ENCODE results near the gene MS4A4E. TPM values are rescaled to one million over a fixed set of nuclear protein-coding genes. Genes with fewer than 3 reads are reported as not detected.
"Not testable (repeated sequence)": the region's sequence is repeated elsewhere in the genome, so short reads cannot be mapped to it uniquely, and the experiment has no call there.

Gene MS4A4E
- total RNA-seq, 4 donors from 2014 or later = 0.60 to 5.1 (median 0.98) TPM; not detected in 1

DNA sequence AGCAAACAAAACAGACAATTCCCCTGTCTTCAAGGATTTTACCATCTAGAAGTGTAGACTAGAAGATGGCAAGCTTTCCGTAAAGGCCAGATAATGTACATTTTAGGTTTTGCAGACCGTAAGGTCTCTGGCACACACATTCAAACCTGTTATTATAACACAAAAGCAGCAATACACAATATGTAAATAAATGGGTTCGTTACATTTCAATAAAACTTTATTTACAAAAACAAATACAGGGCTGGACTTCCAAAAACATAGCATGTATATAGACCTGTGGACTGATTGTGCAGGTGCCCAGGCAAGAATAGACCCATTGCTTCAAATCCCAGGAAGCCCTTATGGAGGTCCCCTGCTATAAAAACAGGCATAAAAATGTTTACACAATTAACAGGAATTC is 33.0 kb downstream of the MS4A4E start:
- TF ChIP-seq CTCF (IDR thresholded peaks at IDR 0.05) (no peak), POLR2AphosphoS5 (IDR thresholded peaks at IDR 0.05) (no peak), EP300 (IDR thresholded peaks at IDR 0.05) (no peak), POLR2A (IDR thresholded peaks at IDR 0.05) (no peak)
- Histone ChIP-seq H3K27me3 (no peaks in the 10 kb centered on the region), H3K9me3 (no peaks in the 10 kb centered on the region), H3K36me3 (no peaks in the 10 kb centered on the region), H3K27ac (no peak overlapping the region), H3K4me1 (no peaks in the 10 kb centered on the region), H3K4me3 (no peak overlapping the region)
- WGBS = 94% methylated on average over 3 of the region's 3 CpGs
- no peak for DNase-seq (ENCODE audit: low spot score in 2 of 2)

- Histone ChIP-seq H3K27ac (no peak overlapping the region), H3K36me3 (no peaks in the 10 kb centered on the region), H3K27me3 (no peaks in the 10 kb centered on the region), H3K9me3 (no peaks in the 10 kb centered on the region), H3K4me3 (no peak overlapping the region), H3K4me1 (no peaks in the 10 kb centered on the region)
- no peak for DNase-seq (ENCODE audit: low spot score in 2 of 2)
- TF ChIP-seq POLR2AphosphoS5 (IDR thresholded peaks at IDR 0.05) (no peak), POLR2A (IDR thresholded peaks at IDR 0.05) (no peak), CTCF (IDR thresholded peaks at IDR 0.05) (no peak), EP300 (IDR thresholded peaks at IDR 0.05) (no peak)
- 33% methylated on average over 1 of the region's 1 CpG for WGBS
Observed at GRCh38 chr11:60208951-60209350, 34.0 kb downstream of the MS4A4E start.

DNA sequence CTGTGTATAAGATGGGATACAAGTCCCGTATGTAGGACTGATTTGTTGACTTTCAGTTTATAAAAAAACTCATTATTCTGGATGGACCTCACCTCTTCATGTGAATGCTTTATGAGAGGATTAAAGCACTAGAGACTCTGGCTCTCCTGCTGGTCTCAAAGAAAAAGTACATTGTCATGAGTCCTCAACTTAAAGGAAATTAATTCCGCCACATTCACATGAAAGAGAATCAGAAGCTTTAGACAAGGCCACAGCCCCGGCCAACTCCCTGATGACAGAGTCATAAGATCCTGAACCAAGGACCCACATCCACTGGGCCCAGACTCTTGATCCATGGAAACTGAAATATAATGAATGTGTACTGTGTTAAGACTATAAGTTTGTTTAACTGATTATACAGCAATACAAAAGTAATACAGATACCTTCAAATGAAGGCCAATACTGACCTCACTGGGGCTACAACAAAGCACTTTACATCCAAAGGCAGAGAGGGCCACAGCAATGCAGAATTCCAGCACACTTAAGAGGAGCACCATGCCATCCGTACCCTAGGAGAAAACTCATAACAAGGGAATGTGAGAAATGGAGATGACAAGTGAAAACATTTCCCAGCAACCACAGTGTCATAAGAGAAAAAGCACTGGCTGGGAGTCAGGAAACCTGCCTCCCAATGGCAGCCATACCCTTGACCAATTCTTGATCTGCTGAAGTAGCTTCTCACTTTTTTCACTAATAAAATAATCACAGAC is 34.6 kb downstream of the MS4A4E start:
- no peaks in the 10 kb centered on the region for H3K4me1 ChIP-seq
- TF ChIP-seq CTCF (IDR thresholded peaks at IDR 0.05) (no peak), POLR2AphosphoS5 (IDR thresholded peaks at IDR 0.05) (no peak), EP300 (IDR thresholded peaks at IDR 0.05) (no peak), POLR2A (IDR thresholded peaks at IDR 0.05) (no peak)
- no peaks in the 10 kb centered on the region for H3K9me3 ChIP-seq
- no peak for DNase-seq (ENCODE audit: low spot score in 2 of 2)
- no peak overlapping the region for H3K27ac ChIP-seq
- no peaks in the 10 kb centered on the region for H3K36me3 ChIP-seq
- no peaks in the 10 kb centered on the region for H3K27me3 ChIP-seq
- no peak overlapping the region for H3K4me3 ChIP-seq
- 74% methylated on average over 4 of the region's 4 CpGs for WGBS

GRCh38 chr11:60206616-60207015 is 36.3 kb downstream of the MS4A4E start:
- H3K4me3 ChIP-seq = no peak overlapping the region
- WGBS = 87% methylated on average over 1 of the region's 1 CpG
- no peak for TF ChIP-seq POLR2AphosphoS5 (IDR thresholded peaks at IDR 0.05)
- TF ChIP-seq POLR2A (IDR thresholded peaks at IDR 0.05) = no peak
- no peak for TF ChIP-seq EP300 (IDR thresholded peaks at IDR 0.05)
- no peak for TF ChIP-seq CTCF (IDR thresholded peaks at IDR 0.05)
- H3K9me3 ChIP-seq = no peaks in the 10 kb centered on the region
- H3K27ac ChIP-seq = no peak overlapping the region
- no peaks in the 10 kb centered on the region for H3K27me3 ChIP-seq
- no peaks in the 10 kb centered on the region for H3K4me1 ChIP-seq
- DNase-seq (ENCODE audit: low spot score in 2 of 2) = no peak
- no peaks in the 10 kb centered on the region for H3K36me3 ChIP-seq

GRCh38 chr11:60204922-60205321 is 38.0 kb downstream of the MS4A4E start:
- no peaks in the 10 kb centered on the region for H3K4me1 ChIP-seq
- WGBS = 88% methylated on average over 4 of the region's 4 CpGs
- no peak for TF ChIP-seq POLR2AphosphoS5 (IDR thresholded peaks at IDR 0.05)
- TF ChIP-seq EP300 (IDR thresholded peaks at IDR 0.05) = no peak
- TF ChIP-seq CTCF (IDR thresholded peaks at IDR 0.05) = no peak
- no peak for TF ChIP-seq POLR2A (IDR thresholded peaks at IDR 0.05)
- no peak overlapping the region for H3K4me3 ChIP-seq
- H3K27ac ChIP-seq = no peak overlapping the region
- no peaks in the 10 kb centered on the region for H3K27me3 ChIP-seq
- no peak for DNase-seq (ENCODE audit: low spot score in 2 of 2)
- no peaks in the 10 kb centered on the region for H3K9me3 ChIP-seq
- no peaks in the 10 kb centered on the region for H3K36me3 ChIP-seq

DNA sequence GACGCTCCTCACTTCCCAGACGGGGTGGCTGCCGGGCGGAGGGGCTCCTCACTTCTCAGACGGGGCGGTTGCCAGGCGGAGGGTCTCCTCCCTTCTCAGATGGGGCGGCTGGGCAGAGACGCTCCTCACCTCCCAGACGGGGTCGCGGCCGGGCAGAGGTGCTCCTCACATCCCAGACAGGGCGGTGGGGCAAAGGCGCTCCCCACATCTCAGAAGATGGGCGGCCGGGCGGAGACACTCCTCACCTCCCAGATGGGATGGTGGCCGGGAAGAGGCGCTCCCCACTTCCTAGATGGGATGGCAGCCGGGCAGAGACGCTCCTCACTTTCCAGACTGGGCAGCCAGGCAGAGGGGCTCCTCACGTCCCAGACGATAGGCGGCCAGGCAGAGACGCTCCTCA is 41.6 kb downstream of the MS4A4E start:
- not testable (repeated sequence) for H3K4me1 ChIP-seq; H3K36me3 ChIP-seq; H3K27ac ChIP-seq; DNase-seq (ENCODE audit: low spot score in 2 of 2); H3K4me3 ChIP-seq; H3K9me3 ChIP-seq; H3K27me3 ChIP-seq
- WGBS = no CpG with 5 or more reads among the region's 26 CpGs

All from suprapubic skin (tissue), 4 donors.